Esophagus squamous epithelium (tissue), 5 donors: ENCODE measurements around the gene ILK. TPM values are rescaled to one million over a fixed set of nuclear protein-coding genes. Genes with fewer than 3 reads are reported as not detected.
A peak's percentile ranks its signal among the peaks of the same experiment; 100 is the strongest.

Experiments used
- DNase-seq: peaks from one replicate; lab custom pipeline; 2025; lab: John Stamatoyannopoulos, UW
- H3K27ac ChIP-seq, 4 donors: fragments of 200-600 bp; sonication (generic); one replicate each; pipeline ENCODE4 v1.5.1; 2016 to 2019; ENCODE audit warnings: mild to moderate bottlenecking in 1 of 4
- H3K27me3 ChIP-seq, 4 donors: fragments of 200-600 bp; sonication (generic); 1 replicate in 3 of 4; 2 replicates in 1 of 4; pipeline versions ENCODE4 v1.5.1 to v1.6.0; 2017 to 2021; ENCODE audit warnings: antibody characterized with exemption in 1 of 4
- H3K36me3 ChIP-seq, 3 donors: fragments of 200-600 bp; sonication (generic); one replicate each; pipeline ENCODE4 v1.5.1; 2016 to 2019
- H3K4me1 ChIP-seq, 3 donors: fragments of 200-600 bp; sonication (generic); one replicate each; pipeline ENCODE4 v1.5.1; 2017 to 2019
- H3K4me3 ChIP-seq, 4 donors: fragments of 200-600 bp; sonication (generic); 1 replicate in 3 of 4; 2 replicates in 1 of 4; pipeline ENCODE4 v1.5.1; 2016 to 2019; ENCODE audit warnings: mild to moderate bottlenecking in 2 of 4, moderate library complexity in 1 of 4
- H3K9me3 ChIP-seq, 3 donors: fragments of 200-600 bp; sonication (generic); one replicate each; pipeline ENCODE4 v1.5.1; 2016 to 2019
- POLR2A ChIP-seq, 4 donors: fragments of 450-650 bp; IDR thresholded peaks; one replicate each; pipeline ENCODE4 v1.6.1; 2017; ENCODE audit warnings: antibody characterized with exemption in 4 of 4, mild to moderate bottlenecking in 4 of 4, moderate library complexity in 3 of 4
- WGBS, 2 donors: methylation state at CpG; one replicate each; pipeline ENCODE4 v1.1.5; 2018; 5-methylcytosine and 5-hydroxymethylcytosine counted together
- intact Hi-C: fragments of 100-400 bp; cut with DNase I; formaldehyde crosslinking; loops from one replicate; pipeline ENCODE4 v1.15.0; 2022
- total RNA-seq, 4 donors: library from RNA; depleted of rRNA; stranded (reverse); fragments of >200 nt; gene quantifications; one replicate each; pipeline ENCODE4 v1.1.0, GENCODE V29; 2016
- TF ChIP-seq, protein P1 (sequence below), 6 experiments: fragments of 450-650 bp in 4 of 6; fragments of 200-600 bp in 2 of 6; sonication (generic) in 2 of 6; IDR thresholded peaks; one replicate each; pipeline ENCODE4 v1.5.1; 2016 to 2019; ENCODE audit warnings: antibody characterized with exemption in 6 of 6, mild to moderate bottlenecking in 4 of 6, moderate library complexity in 4 of 6
- donor health status: DM: yes; HTN: yes; CAD: no.

The ILK gene
- 100 to 1,000 TPM in 1 of 4 donors, 10 to 100 TPM in 3; 34.5 to 128 (median 49.5) TPM for total RNA-seq

DNA sequence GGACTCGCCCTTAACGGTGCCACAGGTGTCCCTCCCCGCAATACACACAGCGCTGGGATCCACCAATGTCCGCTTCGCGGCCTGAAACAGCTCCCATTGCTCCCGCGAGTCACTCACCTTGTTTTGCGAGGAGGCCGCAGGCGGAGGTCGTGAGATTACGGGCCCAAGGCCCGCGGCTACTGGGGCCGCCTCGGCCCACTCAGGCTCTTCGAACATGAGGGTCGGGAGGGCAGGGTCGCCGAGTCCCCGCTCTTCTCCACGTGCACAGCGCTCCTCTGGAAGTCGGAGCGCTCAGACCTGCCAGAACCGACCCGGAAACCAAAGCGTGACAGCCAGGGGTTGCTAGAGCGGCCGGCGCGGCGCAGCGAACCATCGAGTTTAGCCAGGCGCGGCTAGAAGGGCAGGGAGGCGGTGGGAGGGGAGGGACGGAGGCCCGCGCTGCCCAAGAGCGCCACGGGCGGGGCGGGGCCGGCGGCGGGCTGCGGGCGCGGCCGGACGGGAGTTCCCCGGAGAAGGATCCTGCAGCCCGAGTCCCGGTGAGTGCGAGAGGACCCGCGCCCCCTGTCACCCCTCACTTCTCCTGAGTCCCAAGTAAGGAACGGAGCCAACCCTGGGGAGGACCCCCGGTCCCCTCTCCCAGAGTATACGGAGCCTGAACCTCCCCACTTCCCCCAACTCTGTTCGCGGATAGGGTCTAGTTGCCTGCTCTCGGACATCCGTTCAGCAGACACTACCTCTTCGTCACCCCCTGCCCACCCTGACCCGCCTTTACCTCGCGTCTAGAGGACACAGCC is at the start of gene ILK, which contains the start of gene RRP8:
ILK (plus strand) TSS at position 488 of the 794 bp plus-strand sequence. CDS start 498 bp downstream, outside the sequence.
RRP8 (minus strand) TSS at position 330 of the 794 bp plus-strand sequence; CDS start at position 216, 114 bp downstream.
- peak; percentile 60 for DNase-seq
- Histone ChIP-seq H3K4me3 (peak within 1 kb of the TSS; percentile 81 to 92 (median 86)), H3K27me3 (no peaks in the 10 kb centered on the region), H3K9me3 (no peaks in the 10 kb centered on the region), H3K36me3 (peaks cover 16 to 48% (median 28%) of the 10 kb centered on the region in 3 donors), H3K4me1 (peaks cover 22 to 76% (median 55%) of the 10 kb centered on the region in 3 donors), H3K27ac (peak within 1 kb of the TSS; percentile 90 to 99 (median 96))
- intact Hi-C loops, result loop anchor here (5.0 kb wide), 1 partner anchor 79 kb away; the partner anchor contains the start of gene MRPL17
- 0 to 1% methylated on average over 7 to 17 of the region's 72 CpGs for WGBS, 2 donors
- TF ChIP-seq, protein P1, sequence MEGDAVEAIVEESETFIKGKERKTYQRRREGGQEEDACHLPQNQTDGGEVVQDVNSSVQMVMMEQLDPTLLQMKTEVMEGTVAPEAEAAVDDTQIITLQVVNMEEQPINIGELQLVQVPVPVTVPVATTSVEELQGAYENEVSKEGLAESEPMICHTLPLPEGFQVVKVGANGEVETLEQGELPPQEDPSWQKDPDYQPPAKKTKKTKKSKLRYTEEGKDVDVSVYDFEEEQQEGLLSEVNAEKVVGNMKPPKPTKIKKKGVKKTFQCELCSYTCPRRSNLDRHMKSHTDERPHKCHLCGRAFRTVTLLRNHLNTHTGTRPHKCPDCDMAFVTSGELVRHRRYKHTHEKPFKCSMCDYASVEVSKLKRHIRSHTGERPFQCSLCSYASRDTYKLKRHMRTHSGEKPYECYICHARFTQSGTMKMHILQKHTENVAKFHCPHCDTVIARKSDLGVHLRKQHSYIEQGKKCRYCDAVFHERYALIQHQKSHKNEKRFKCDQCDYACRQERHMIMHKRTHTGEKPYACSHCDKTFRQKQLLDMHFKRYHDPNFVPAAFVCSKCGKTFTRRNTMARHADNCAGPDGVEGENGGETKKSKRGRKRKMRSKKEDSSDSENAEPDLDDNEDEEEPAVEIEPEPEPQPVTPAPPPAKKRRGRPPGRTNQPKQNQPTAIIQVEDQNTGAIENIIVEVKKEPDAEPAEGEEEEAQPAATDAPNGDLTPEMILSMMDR (IDR thresholded peaks at IDR 0.05), result peak in 4 of 6 experiments; percentile 8 to 65 (median 20)
- TF ChIP-seq POLR2A (IDR thresholded peaks at IDR 0.05), result peak in 2 of 4 donors; percentile 78 to 82

DNA sequence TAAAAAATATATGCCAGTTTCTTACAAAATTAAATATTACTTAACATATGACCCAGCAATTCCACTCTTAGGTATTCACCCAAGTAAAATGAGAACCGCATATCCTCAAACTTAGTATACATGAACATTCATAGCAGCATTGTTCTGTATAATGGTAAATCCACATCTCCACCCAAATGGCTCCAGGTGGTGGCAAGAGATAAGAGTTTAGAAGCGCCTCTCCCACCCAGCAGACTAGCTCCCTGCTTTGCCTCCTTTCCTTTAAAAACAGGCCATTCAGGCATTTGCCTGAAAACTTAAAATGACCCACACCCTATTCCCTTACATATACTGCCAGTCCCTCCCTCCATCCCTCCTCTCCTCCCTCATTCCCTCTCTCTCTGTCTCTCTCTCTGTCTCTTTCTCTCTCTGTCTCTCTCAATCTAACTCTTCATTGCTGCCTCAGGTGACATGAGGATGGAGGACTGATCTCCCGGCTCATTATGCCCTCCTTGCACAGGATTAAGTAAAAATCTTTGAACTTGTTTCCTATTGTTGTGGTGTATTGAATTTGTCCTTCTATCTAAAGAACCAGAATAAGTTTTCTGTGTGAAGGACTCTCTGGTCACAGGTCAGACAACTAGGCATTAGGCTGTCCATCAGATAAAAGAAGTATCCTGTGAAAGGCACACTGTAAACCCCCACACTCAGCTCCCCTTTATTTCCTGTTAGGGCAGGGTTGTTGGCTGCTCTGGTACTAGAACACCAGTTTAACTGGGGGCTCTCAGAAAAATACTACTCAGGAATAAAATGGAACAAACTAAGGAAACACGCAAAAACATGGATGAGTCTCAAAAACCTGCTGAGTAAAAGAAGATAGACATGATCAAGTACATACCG is 48.5 kb upstream of the ILK start:
- TF ChIP-seq POLR2A (IDR thresholded peaks at IDR 0.05), result no peak
- TF ChIP-seq, protein P1 (IDR thresholded peaks at IDR 0.05), result no peak
- no peak overlapping the region for H3K27ac ChIP-seq

DNA sequence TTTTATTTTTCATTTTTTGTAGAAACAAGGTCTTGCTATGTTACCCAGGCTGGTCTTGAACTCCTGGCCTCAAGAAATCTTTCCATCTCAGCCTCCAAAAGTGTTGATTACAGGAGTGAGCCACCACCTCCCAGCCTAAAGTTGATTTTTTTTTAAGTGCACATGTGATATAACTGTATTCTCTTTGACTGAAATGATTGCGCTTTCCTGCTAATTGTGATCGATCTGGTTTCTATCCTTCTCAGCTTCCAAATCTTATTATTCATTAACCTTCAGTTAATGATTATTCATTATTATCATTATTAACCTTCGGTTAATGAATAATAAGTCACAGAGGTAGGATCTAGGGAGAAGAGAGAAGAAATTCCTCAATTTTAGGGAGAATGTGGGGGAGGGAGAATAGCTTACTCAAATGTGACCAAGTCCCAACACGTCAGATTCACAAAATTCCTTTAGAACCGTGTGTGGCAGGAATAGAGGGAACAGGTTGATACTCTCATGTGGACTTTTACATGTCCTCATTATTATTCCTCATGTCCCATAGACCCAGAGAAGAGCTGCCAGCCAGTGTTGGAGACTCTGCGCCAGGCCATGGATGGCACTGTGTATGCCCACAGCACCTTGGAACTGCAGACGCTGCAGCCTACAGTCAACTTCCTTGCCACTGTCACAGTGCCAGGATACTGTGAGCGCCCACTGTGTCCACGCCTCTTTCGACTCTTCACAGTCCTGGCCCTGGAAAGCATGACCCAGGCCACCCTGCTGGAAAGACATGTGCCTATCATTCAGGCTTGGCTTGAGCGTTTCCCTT is 47.2 kb upstream of the ILK start:
- intact Hi-C loops, result no loop called here
- Histone ChIP-seq H3K4me1 (peaks cover 0 to 4% (median 0%) of the 10 kb centered on the region in 3 donors), H3K36me3 (peaks cover 0 to 6% (median 0%) of the 10 kb centered on the region in 3 donors), H3K27ac (no peak overlapping the region), H3K4me3 (no peak overlapping the region), H3K27me3 (no peaks in the 10 kb centered on the region), H3K9me3 (no peaks in the 10 kb centered on the region)
- no peak for DNase-seq
- WGBS, 2 donors, result 75 to 82% methylated on average over 7 to 8 of the region's 11 CpGs
- TF ChIP-seq POLR2A (IDR thresholded peaks at IDR 0.05), result no peak
- TF ChIP-seq, protein P1 (IDR thresholded peaks at IDR 0.05), result no peak

More for the DNA sequence above, 48.5 kb upstream of the ILK start:
- Histone ChIP-seq H3K9me3 (no peaks in the 10 kb centered on the region), H3K27me3 (no peaks in the 10 kb centered on the region), H3K4me1 (no peaks in the 10 kb centered on the region), H3K4me3 (no peak overlapping the region), H3K36me3 (peaks cover 0 to 6% (median 0%) of the 10 kb centered on the region in 3 donors)
- intact Hi-C loops, result no loop called here
- 76 to 87% methylated on average over 5 of the region's 5 CpGs for WGBS, 2 donors
- no peak for DNase-seq

DNA sequence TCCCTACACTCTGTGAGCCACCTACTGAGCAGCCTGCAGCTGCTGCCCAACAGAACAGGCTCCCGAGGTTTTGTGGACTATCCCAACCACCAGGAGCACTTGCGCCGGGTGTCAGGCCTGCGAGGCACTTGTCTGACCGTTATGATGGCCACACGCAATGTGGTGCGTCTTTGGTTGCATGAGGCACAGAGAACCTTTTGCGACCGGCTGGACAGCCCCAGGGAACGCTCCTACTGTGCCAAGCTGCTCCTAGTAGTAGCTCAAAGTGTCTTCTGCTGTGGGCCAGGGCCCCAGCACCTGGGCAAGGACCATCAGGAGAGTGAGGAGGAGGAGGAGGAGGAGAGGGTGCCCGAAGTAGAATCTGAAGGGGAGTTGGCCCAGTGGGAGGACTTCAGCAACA is 46.5 kb upstream of the ILK start:
- intact Hi-C loops, result no loop called here
- H3K27me3 ChIP-seq, result no peaks in the 10 kb centered on the region
- 93 to 98% methylated on average over 2 to 8 of the region's 11 CpGs for WGBS, 2 donors
- no peak overlapping the region for H3K4me3 ChIP-seq
- no peak for DNase-seq
- no peak overlapping the region for H3K27ac ChIP-seq
- H3K4me1 ChIP-seq, result peaks cover 0 to 5% (median 0%) of the 10 kb centered on the region in 3 donors
- H3K36me3 ChIP-seq, result peaks cover 0 to 6% (median 0%) of the 10 kb centered on the region in 3 donors
- H3K9me3 ChIP-seq, result no peaks in the 10 kb centered on the region
- TF ChIP-seq, protein P1 (IDR thresholded peaks at IDR 0.05), result no peak
- no peak for TF ChIP-seq POLR2A (IDR thresholded peaks at IDR 0.05)
